HG02970 (cell line): ENCODE data around the gene GJB4.
"Not testable (repeated sequence)": the region's sequence is repeated elsewhere in the genome, so short reads cannot be mapped to it uniquely, and the experiment has no call there.

Experiments
- ATAC-seq: cut with Tn5 transposase; IDR thresholded peaks from one replicate; pipeline ENCODE4 v1.9.1; 2021; ENCODE audit warnings: mild to moderate bottlenecking, moderate library complexity, moderate number of reproducible peaks; ENCODE audit not compliant: unreplicated experiment, low FRiP score

GJB4 gene

GRCh38 chr1:34794001-34794789 is 34.7 kb downstream of the GJB4 start:
- ATAC-seq = no peak

- no peak for ATAC-seq
Measured at GRCh38 chr1:34794790-34795180, 35.2 kb downstream of the GJB4 start.

- no peak for ATAC-seq
Measured at GRCh38 chr1:34795916-34796315, 36.4 kb downstream of the GJB4 start.

- no peak for ATAC-seq
Measured at GRCh38 chr1:34796990-34797389, 37.5 kb downstream of the GJB4 start.

- no peak for ATAC-seq
Measured at GRCh38 chr1:34800214-34800613, 40.7 kb downstream of the GJB4 start.

GRCh38 chr1:34803770-34804169 is 44.2 kb downstream of the GJB4 start:
- ATAC-seq = no peak

- no peak for ATAC-seq
Measured at GRCh38 chr1:34806396-34806795, 46.9 kb downstream of the GJB4 start.

GRCh38 chr1:34808051-34808810 is 48.7 kb downstream of the GJB4 start:
- ATAC-seq = no peak

GRCh38 chr1:34810781-34811180 is 51.2 kb downstream of the GJB4 start:
- not testable (repeated sequence) for ATAC-seq
